Measurements from ENCODE around the gene PRCP. TPM values are rescaled to one million over a fixed set of nuclear protein-coding genes. Genes with fewer than 3 reads are reported as not detected.

The PRCP gene
- total and polyA plus RNA-seq, 2 donors (not counting 1 experiment from before 2014, with no cell fraction given) = 24.6 to 37.7 TPM

GRCh38 chr11:82859750-82860149, 40.5 kb downstream of the PRCP start:
- POLR2A ChIA-PET = no interaction called here
- Mint-ChIP-seq H3K9me3 (ENCODE audit: insufficient read depth) (no peaks in the 10 kb centered on the region), H3K27ac (no peak overlapping the region)

More at GRCh38 chr11:82859750-82860149, 40.5 kb downstream of the PRCP start:
- Histone ChIP-seq H3K27ac (ENCODE audit: low read length in 2 of 2) (no peak overlapping the region), H3K4me1 (ENCODE audit: control insufficient read depth in 2 of 2, insufficient read depth in 2 of 2, low read length in 2 of 2) (no peaks in the 10 kb centered on the region), H3K79me2 (ENCODE audit: control insufficient read depth, insufficient read depth, low read length) (peaks cover 46% of the 10 kb centered on the region), H3K4me2 (replicated peaks; ENCODE audit: low read depth, low read length, poor library complexity, severe bottlenecking) (no peak overlapping the region), H3K4me3 (ENCODE audit: control extremely low read depth in 1 of 5, extremely low read depth in 1 of 5, insufficient read depth in 1 of 5, low read depth in 2 of 5, low read length in 4 of 5) (no peak overlapping the region), H3K9me3 (ENCODE audit: control extremely low read depth in 1 of 3, control insufficient read depth in 2 of 3, insufficient read depth in 1 of 3, low read length in 2 of 3) (peaks cover 0 to 3% (median 0%) of the 10 kb centered on the region in 3 donors), H2AFZ (ENCODE audit: insufficient read depth, low read depth, low read length, poor library complexity, severe bottlenecking) (no peak overlapping the region), H3K27me3 (replicated peaks in 1 of 4; ENCODE audit: control extremely low read depth in 1 of 4, control insufficient read depth in 3 of 4, insufficient read depth in 4 of 4, low read length in 3 of 4) (no peaks in the 10 kb centered on the region), H4K20me1 (ENCODE audit: control insufficient read depth, insufficient read depth, low read length, poor library complexity, severe bottlenecking) (peaks cover 17% of the 10 kb centered on the region), H3K9ac (ENCODE audit: low read length) (no peak overlapping the region), H3K36me3 (replicated peaks in 1 of 2; ENCODE audit: control extremely low read depth in 1 of 2, control insufficient read depth in 1 of 2, extremely low read depth in 1 of 2, insufficient read depth in 2 of 2, low read length in 1 of 2) (peaks cover 15 to 20% of the 10 kb centered on the region in 2 experiments)
- no peak for TF ChIP-seq CTCF (IDR thresholded peaks at IDR 0.05)
- no peak for TF ChIP-seq EZH2 (IDR thresholded peaks at IDR 0.05; ENCODE audit: borderline replicate concordance, insufficient read depth, low read depth, low read length, poor library complexity, severe bottlenecking)
- H3K4me3 Mint-ChIP-seq = no peak overlapping the region
- 83% methylated on average over 1 of the region's 2 CpGs for whole genome bisulfite sequencing (ENCODE audit: insufficient coverage)
- peaks cover 5% of the 10 kb centered on the region for H3K4me1 Mint-ChIP-seq
- ATAC-seq (ENCODE audit: low read depth) (no peak), DNase-seq (no peak)
- no peaks in the 10 kb centered on the region for H3K27me3 Mint-ChIP-seq
- intact Hi-C loops (cut with micrococcal nuclease) = no loop called here
- CTCF ChIA-PET = interaction anchor here (1.5 kb wide), 1 partner anchor 8 kb away, joined by 5 read pairs; no protein-coding TSS in a partner anchor

All from B cell (primary cell).